Measurements from ENCODE around the gene ODF2.

The ODF2 gene

GRCh38 chr9:128454991-128455390 is 815 bp upstream of the ODF2 start:
- no peaks in the 10 kb centered on the region for H3K9me2 ChIP-seq (ENCODE audit: low read depth, low read length)
- no peaks in the 10 kb centered on the region for H4K20me1 ChIP-seq (ENCODE audit: insufficient read depth, low read length)
- no peak overlapping the region for H3K9ac ChIP-seq (ENCODE audit: low read length)
- no peak overlapping the region for H2AFZ ChIP-seq (ENCODE audit: low read length)
- no peak overlapping the region for H3K27ac ChIP-seq (ENCODE audit: low read depth, low read length, poor library complexity, severe bottlenecking)
- H3K27me3 ChIP-seq (ENCODE audit: insufficient read depth, low read length) = no peaks in the 10 kb centered on the region
- H3K9me3 ChIP-seq (ENCODE audit: low read length) = no peaks in the 10 kb centered on the region
- peaks cover 12% of the 10 kb centered on the region for H3K4me1 ChIP-seq (ENCODE audit: insufficient read depth, low read length, severe bottlenecking)
- H3K4me2 ChIP-seq (ENCODE audit: low read length) = no peak overlapping the region
- TF ChIP-seq EZH2 (IDR thresholded peaks at IDR 0.05; ENCODE audit: borderline replicate concordance, low read length) (no peak), CTCF (IDR thresholded peaks at IDR 0.05; ENCODE audit: low read length) (no peak)
- H3K79me2 ChIP-seq (ENCODE audit: insufficient read depth, low read length) = 0 out of 2 replicates have a peak, but pooled peaks cover 7% of the 10 kb centered on the region
- H3K4me3 ChIP-seq (ENCODE audit: low read depth, low read length, poor library complexity, severe bottlenecking) = no peak overlapping the region
- no peaks in the 10 kb centered on the region for H3F3A ChIP-seq (ENCODE audit: insufficient read depth, low read length)
- peaks cover 9% of the 10 kb centered on the region for H3K36me3 ChIP-seq (ENCODE audit: insufficient read depth, low read length)

GRCh38 chr9:128456613-128457061 is 831 bp downstream of the ODF2 start:
- Histone ChIP-seq H3K27me3 (ENCODE audit: insufficient read depth, low read length) (no peaks in the 10 kb centered on the region), H4K20me1 (ENCODE audit: insufficient read depth, low read length) (no peaks in the 10 kb centered on the region), H3K4me2 (ENCODE audit: low read length) (peak overlapping the region; percentile 78), H3K27ac (ENCODE audit: low read depth, low read length, poor library complexity, severe bottlenecking) (peak overlapping the region; percentile 59), H3F3A (ENCODE audit: insufficient read depth, low read length) (no peaks in the 10 kb centered on the region), H3K4me1 (ENCODE audit: insufficient read depth, low read length, severe bottlenecking) (peaks cover 12% of the 10 kb centered on the region), H3K9me2 (ENCODE audit: low read depth, low read length) (no peaks in the 10 kb centered on the region), H2AFZ (ENCODE audit: low read length) (no peak overlapping the region), H3K79me2 (ENCODE audit: insufficient read depth, low read length) (0 out of 2 replicates have a peak, but pooled peaks cover 7% of the 10 kb centered on the region), H3K4me3 (ENCODE audit: low read depth, low read length, poor library complexity, severe bottlenecking) (peak overlapping the region; percentile 84), H3K36me3 (ENCODE audit: insufficient read depth, low read length) (peaks cover 26% of the 10 kb centered on the region), H3K9me3 (ENCODE audit: low read length) (no peaks in the 10 kb centered on the region), H3K9ac (ENCODE audit: low read length) (peak overlapping the region; percentile 85)
- TF ChIP-seq EZH2 (IDR thresholded peaks at IDR 0.05; ENCODE audit: borderline replicate concordance, low read length) = no peak
- TF ChIP-seq CTCF (IDR thresholded peaks at IDR 0.05; ENCODE audit: low read length) = no peak

- no peaks in the 10 kb centered on the region for H3K9me2 ChIP-seq (ENCODE audit: low read depth, low read length)
- peak overlapping the region; percentile 78 for H3K4me2 ChIP-seq (ENCODE audit: low read length)
- H3K27me3 ChIP-seq (ENCODE audit: insufficient read depth, low read length) = no peaks in the 10 kb centered on the region
- no peak overlapping the region for H2AFZ ChIP-seq (ENCODE audit: low read length)
- 0 out of 2 replicates have a peak, but pooled peaks cover 7% of the 10 kb centered on the region for H3K79me2 ChIP-seq (ENCODE audit: insufficient read depth, low read length)
- peaks cover 12% of the 10 kb centered on the region for H3K4me1 ChIP-seq (ENCODE audit: insufficient read depth, low read length, severe bottlenecking)
- TF ChIP-seq EZH2 (IDR thresholded peaks at IDR 0.05; ENCODE audit: borderline replicate concordance, low read length) = no peak
- no peak for TF ChIP-seq CTCF (IDR thresholded peaks at IDR 0.05; ENCODE audit: low read length)
- H3K27ac ChIP-seq (ENCODE audit: low read depth, low read length, poor library complexity, severe bottlenecking) = no peak overlapping the region
- no peaks in the 10 kb centered on the region for H3K9me3 ChIP-seq (ENCODE audit: low read length)
- peak overlapping the region; percentile 84 for H3K4me3 ChIP-seq (ENCODE audit: low read depth, low read length, poor library complexity, severe bottlenecking)
- no peaks in the 10 kb centered on the region for H3F3A ChIP-seq (ENCODE audit: insufficient read depth, low read length)
- no peaks in the 10 kb centered on the region for H4K20me1 ChIP-seq (ENCODE audit: insufficient read depth, low read length)
- H3K9ac ChIP-seq (ENCODE audit: low read length) = peak overlapping the region; percentile 85
- H3K36me3 ChIP-seq (ENCODE audit: insufficient read depth, low read length) = peaks cover 31% of the 10 kb centered on the region
Measured at GRCh38 chr9:128457207-128457606, 1.4 kb downstream of the ODF2 start.

All from OCI-LY1 (cell line).